Hepatocyte (in vitro differentiated cells): ENCODE data around the gene SHOC2.

ENCODE experiments used
- EZH2 ChIP-seq: fragments of 200-600 bp; sonication (generic); IDR thresholded peaks from 2 replicates; pipeline ENCODE4 v1.6.1; 2016; ENCODE audit warnings: antibody characterized with exemption, mild to moderate bottlenecking, borderline replicate concordance
- TF ChIP-seq, protein P1 (sequence below): fragments of 200-600 bp; sonication (generic); IDR thresholded peaks from 2 replicates; pipeline ENCODE4 v1.5.1; 2016; ENCODE audit warnings: antibody characterized with exemption, mild to moderate bottlenecking; ENCODE audit not compliant: poor library complexity

DNA sequence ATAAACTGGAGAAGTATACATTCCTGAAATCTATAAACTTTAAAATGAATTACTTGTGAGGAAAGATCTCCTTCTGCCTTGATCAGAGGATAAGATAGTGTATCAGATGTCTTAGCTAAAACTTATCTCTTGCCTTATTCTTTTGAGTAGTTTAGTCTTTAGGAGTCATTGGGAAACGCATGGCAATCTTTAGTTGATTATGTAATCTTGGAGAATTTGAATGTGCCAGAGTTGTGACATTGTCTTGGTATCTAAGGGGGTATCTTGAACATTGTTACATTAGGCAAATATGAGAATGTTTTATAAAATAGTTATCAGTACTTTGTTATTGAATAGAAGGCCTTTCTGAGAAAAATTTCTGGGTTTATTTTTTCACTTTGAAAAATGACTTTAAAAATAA lies 95.8 kb downstream of the SHOC2 start:
- TF ChIP-seq EZH2, result no peak
- TF ChIP-seq, protein P1, sequence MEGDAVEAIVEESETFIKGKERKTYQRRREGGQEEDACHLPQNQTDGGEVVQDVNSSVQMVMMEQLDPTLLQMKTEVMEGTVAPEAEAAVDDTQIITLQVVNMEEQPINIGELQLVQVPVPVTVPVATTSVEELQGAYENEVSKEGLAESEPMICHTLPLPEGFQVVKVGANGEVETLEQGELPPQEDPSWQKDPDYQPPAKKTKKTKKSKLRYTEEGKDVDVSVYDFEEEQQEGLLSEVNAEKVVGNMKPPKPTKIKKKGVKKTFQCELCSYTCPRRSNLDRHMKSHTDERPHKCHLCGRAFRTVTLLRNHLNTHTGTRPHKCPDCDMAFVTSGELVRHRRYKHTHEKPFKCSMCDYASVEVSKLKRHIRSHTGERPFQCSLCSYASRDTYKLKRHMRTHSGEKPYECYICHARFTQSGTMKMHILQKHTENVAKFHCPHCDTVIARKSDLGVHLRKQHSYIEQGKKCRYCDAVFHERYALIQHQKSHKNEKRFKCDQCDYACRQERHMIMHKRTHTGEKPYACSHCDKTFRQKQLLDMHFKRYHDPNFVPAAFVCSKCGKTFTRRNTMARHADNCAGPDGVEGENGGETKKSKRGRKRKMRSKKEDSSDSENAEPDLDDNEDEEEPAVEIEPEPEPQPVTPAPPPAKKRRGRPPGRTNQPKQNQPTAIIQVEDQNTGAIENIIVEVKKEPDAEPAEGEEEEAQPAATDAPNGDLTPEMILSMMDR, result no peak
